KOPT-K1 (cell line): ENCODE measurements around the gene KIF26B.
"Not testable (repeated sequence)": the region's sequence is repeated elsewhere in the genome, so short reads cannot be mapped to it uniquely, and the experiment has no call there.

ENCODE experiments used
- H3K27ac ChIP-seq: fragments of 200-600 bp; sonication (generic); 2 replicates; pipeline ENCODE4 v1.5.1; 2016; ENCODE audit warnings: antibody characterized with exemption, mild to moderate bottlenecking, low read depth, low read length; ENCODE audit not compliant: poor library complexity, severe bottlenecking
- H3K36me3 ChIP-seq: fragments of 200-600 bp; sonication (generic); 2 replicates; pipeline ENCODE4 v1.5.1; 2017; ENCODE audit warnings: antibody characterized with exemption, mild to moderate bottlenecking, low read length, moderate library complexity; ENCODE audit not compliant: insufficient read depth
- H3K9me3 ChIP-seq: fragments of 200-600 bp; sonication (generic); 2 replicates; pipeline ENCODE4 v1.5.1; 2017; ENCODE audit warnings: antibody characterized with exemption, low read length, mild to moderate bottlenecking; ENCODE audit not compliant: insufficient read depth, poor library complexity, severe bottlenecking

KIF26B gene

DNA sequence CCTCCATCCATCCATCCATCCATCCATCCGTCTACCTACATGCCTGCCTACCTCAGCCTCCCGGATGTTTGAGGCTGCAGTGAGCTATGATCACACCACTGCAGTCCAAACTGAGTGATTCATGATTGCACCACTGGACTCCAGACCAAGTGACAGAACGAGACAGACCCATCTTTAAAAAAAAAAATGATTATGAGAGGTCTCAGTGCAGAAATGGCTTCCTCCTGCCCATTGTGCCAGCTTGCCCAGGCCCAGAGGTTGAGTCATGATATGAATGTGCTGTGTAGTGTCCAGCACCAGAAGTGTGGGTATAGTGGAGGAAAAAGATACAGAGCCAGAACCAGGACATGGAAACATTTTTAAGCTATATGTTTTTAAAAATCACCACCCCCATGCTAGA, 149.9 kb downstream of the KIF26B start:
- no peaks in the 10 kb centered on the region for H3K9me3 ChIP-seq
- H3K27ac ChIP-seq: no peak overlapping the region
- no peaks in the 10 kb centered on the region for H3K36me3 ChIP-seq

DNA sequence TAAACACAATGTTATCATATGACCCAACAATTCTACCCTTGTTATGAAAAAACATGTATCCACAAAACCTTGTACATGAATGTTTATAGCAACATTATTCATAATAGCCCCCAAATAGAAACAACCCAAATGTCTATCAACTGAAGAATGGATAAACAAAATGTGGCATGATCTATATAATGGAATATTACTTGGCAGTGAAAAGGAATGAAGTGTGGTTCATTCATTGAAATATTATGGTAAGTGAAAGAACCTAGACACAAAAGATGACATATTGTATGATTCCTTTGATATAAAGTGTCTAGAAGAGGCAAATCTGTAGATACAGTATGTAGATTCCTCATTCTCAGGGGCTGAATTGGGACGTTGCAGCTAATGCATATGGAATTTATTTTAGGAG, 151.2 kb downstream of the KIF26B start:
- Histone ChIP-seq H3K36me3 (no peaks in the 10 kb centered on the region), H3K9me3 (no peaks in the 10 kb centered on the region), H3K27ac (no peak overlapping the region)

DNA sequence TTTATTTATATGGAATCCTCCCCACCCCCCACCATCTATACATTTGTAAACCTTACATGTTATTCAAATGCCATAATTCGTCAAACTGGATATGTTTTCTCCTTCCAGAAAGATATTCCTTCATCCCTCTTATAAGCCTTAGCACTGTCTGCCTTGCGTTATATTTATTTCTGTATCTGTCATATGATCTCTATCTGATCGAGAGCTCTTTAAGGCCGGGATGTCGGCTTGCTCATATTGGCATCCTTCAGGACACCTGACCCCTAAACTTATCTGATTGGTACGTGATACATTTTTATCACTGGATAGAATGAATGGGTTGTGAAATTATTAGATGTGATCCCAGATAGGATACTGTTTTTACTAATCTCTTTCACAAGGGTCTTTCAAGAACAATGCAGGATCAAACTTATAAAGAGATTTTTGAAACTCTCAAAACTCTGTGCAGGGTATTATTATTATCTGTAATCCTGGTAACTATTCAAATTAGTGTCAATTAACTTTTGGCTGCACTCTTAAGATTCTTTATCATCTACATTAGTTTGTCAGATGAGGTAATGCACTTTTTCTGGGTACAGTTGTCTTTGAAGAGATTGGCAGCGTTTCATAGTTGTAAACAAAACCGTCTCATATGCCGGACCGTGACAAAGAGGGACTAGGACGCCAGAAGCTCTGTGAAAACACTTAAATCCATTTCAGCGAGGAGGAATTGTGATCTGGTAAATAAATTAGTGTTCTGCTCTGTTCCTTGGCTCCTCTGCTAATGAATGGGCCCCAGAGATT, 152.0 kb downstream of the KIF26B start:
- no peaks in the 10 kb centered on the region for H3K9me3 ChIP-seq
- no peaks in the 10 kb centered on the region for H3K36me3 ChIP-seq
- no peak overlapping the region for H3K27ac ChIP-seq

DNA sequence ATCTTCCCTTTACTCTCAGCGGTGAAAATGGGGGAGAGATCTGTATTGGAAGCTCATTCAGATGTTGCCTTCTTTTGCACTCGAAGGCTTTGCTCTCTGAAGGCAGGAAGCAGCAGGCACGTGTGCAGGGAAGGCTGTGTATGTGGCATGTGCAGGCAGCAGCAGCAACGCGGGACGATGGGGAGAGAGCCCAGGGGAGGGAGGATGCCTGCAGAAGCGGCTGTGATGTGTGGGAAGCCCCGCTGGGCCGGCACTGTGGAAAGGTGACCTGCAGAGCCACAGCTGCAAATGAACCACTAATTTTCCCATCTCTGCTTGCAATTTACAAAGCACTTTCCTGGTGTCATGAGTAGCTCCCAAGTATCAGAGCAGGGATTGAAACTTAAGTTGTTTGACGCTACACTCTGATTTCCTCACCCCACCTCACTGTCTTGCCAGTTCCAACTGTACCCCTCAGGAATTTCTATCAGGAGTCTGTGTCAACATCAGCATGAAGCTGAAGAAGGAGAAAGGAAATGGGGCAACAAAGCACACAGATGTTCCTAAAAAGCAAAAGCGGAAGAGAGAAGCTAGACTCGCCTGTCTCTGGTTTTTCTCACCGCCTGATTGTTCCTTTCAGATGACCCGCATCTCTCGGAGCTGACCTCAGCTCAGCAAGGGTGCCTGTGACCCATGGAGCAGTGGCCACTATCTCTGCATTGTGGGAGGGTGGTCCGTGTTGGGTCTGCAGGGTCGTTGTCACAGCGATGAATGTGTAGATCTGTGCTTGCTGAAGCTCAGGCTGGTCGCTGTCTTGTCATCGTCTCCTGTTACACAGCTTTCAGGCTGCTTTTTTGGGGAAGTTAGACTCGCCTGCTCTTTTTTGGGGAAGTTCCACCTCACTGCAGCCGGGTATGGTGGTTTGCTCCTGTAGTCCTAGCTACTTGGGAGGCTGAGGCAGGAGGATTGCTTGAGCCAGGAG, 156.1 kb downstream of the KIF26B start:
- Histone ChIP-seq H3K36me3 (no peaks in the 10 kb centered on the region), H3K27ac (no peak overlapping the region), H3K9me3 (no peaks in the 10 kb centered on the region)

DNA sequence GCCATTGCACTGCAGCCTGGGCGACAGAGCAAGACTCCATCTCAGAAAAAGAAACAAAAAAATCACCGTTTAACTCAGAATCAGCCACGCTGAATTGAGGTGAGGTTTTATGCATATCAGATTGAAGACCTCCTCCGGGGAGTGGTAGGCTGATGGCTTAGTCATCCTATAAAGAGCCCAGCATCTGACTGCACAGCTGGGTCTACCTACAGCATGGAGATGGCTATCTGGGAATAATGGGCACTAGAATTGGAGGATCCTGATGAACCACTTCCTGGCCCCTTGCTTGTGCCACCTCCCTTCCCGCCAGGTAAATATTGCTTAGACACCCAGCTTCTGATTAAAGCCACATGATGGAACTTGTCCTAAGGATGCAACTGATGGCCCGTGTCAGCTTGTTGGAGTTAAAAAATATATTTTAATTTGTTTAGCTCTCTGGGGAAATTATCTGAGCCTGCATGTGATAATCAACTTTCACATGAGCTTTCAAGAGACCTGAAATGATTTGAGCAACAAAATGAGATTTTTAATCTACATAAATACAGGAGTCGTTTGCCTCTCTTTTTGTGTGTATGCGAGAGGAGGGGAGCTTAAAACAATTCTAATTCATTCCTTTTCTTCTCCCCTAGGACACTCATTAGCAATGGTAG, 157.2 kb downstream of the KIF26B start:
- H3K36me3 ChIP-seq: no peaks in the 10 kb centered on the region
- no peaks in the 10 kb centered on the region for H3K9me3 ChIP-seq
- no peak overlapping the region for H3K27ac ChIP-seq

DNA sequence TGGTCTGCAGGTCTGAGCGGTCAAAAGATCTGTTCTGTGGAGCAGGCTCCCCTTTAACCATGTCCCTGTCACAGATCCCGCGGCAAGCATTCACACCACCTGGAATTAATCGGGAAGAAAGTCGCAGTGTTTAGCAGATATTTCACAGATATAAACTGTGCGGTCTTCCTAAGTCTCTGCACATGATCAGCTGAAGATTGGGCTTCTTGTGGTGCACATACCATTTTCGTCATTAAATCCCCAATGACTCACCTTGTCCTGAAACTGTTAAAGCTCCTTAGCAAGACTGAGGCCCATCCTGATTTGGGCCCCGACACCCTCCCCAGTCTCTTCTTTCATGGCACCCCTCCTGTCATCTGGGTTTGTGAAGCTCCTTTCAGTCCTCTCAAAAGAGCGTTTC, 158.8 kb downstream of the KIF26B start:
- Histone ChIP-seq H3K9me3 (no peaks in the 10 kb centered on the region), H3K27ac (no peak overlapping the region), H3K36me3 (no peaks in the 10 kb centered on the region)

DNA sequence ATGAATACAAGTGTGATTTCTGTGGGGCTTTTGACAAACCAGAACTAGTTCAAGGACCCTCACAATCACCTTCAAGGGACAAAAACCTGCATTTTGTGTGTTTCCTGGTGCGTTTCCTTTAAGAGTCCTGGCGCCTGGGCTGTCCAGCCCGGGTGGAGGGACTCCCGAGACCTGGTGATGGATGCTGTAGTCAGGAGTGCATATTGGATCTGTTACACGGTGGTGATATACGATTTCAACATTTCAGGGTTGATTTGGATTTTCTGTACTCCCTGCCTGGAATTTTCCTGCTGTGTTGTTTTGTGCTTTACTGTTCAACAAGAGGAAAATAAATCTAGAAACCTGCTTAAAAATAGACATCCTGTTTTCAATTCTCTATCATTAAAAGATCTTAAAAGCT, 162.0 kb downstream of the KIF26B start:
- no peaks in the 10 kb centered on the region for H3K36me3 ChIP-seq
- no peaks in the 10 kb centered on the region for H3K9me3 ChIP-seq
- H3K27ac ChIP-seq: no peak overlapping the region

DNA sequence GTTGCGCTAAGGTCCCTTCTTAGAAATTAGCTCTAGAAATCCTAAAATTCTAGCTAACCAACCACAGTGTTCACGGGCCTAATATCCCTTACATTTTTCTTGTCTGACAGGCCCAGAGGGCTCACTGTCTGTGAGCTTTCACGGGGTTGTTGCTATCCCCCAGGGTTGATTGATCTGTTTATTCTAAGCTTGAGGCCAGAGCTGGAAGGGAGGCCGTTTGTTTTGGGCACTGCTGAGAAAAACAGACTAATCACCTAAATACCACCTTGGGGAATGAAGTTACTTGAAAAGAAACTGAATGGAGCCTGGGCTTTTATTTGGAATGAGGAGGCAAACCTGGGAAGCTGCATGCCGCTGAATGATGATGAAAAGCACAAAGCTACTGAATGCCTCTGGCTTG, 162.4 kb downstream of the KIF26B start:
- H3K36me3 ChIP-seq: no peaks in the 10 kb centered on the region
- H3K27ac ChIP-seq: no peak overlapping the region

DNA sequence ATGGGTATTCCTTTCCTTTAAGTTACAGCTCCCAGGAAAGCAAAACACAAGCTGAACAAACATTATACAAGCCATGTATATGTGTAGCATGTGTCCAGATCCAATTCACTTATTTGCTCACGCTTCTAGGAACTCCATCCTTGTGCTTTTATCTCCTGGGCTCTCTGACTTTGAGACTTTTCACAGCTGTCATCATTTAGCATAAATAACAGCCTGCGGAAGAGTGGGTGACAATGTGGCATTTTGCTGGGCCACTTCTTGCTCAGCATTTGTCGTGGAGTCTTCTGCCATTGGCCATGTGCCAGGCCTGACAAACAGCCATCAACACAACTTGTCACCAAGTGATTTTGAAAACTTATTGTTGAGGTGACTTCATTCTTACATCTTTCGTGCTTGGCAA, 164.3 kb downstream of the KIF26B start:
- H3K9me3 ChIP-seq: no peaks in the 10 kb centered on the region
- no peak overlapping the region for H3K27ac ChIP-seq
- H3K36me3 ChIP-seq: no peaks in the 10 kb centered on the region

More for the DNA sequence above, 162.4 kb downstream of the KIF26B start:
- H3K9me3 ChIP-seq: no peaks in the 10 kb centered on the region

DNA sequence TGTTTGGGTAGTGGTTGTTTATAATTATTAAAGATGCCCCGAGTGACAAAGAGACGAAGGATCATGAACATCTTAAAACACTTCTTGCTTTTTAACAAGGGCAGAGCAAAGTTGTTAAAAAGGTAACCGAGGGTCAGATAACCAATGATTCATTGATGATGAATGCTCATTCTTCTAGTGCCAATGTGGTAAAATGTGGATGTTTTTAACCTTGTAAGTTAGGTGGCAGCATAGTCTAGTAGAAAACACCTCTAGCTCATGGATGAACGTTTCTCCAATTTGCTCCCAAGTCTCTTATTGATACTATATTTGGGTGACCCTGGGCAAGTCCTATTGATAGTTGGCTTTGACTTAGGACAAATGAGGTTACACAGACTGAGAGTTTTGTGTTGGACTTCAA, 167.9 kb downstream of the KIF26B start:
- Histone ChIP-seq H3K9me3 (no peaks in the 10 kb centered on the region), H3K27ac (no peak overlapping the region), H3K36me3 (no peaks in the 10 kb centered on the region)

DNA sequence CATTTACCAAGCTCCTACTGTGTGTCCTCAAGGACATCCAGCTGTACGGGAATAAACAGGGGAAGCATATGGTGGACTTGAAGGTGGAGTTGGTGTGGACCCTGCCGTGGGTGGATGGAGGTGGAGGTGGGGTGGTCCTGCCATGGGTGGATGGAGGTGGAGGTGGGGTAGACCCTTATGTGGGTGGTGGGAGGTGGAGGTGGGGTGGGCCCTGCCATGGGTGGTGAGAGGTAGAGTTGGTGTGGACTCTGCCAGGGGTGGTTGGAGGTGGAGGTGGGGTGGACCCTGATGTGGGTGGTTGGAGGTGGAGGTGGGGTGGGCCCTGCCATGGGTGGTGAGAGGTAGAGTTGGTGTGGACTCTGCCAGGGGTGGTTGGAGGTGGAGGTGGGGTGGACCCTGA, 169.0 kb downstream of the KIF26B start:
- not testable (repeated sequence) for H3K27ac ChIP-seq, H3K9me3 ChIP-seq, H3K36me3 ChIP-seq

DNA sequence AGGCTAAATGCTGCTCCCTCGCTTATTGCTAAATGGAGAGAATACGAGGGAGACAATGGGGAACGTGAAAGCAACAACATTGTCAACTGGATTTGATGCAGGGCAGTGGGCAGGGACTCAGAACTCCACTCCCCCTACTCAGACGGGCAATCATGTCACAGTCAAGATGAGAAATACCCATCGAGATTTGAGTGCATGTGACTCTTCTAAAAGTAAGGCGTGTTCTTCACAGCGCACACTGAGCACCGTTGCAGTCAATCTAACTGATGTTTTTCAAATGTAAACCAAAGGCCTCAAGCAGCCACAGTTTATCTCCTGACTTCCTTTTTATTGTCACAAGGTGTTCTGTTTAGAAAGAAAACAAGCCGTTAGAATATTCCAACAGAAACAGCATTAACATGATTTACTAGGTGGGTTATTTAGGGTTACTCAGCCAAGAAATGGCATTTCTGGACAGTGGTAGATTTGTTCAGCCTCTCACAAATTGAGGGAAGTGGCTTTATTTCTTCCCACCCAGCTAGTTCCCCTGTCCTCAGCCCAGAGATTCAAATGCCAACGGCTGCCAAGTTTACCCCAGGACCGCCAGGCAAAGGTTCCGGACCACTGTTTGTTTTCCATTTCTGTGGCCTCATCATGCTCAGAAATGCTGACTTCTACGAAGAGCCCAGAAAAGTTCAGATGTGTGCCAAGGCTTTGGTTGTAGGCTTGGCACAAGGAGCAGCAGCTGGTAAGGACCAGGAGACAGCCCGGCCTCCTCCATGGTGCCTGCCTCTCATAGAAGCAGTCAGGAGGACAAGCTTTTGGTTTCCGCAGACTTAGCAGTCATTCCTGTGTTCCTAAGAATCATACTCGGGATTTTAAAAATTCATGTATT, 171.4 kb downstream of the KIF26B start:
- no peaks in the 10 kb centered on the region for H3K9me3 ChIP-seq
- H3K27ac ChIP-seq: no peak overlapping the region
- H3K36me3 ChIP-seq: no peaks in the 10 kb centered on the region

DNA sequence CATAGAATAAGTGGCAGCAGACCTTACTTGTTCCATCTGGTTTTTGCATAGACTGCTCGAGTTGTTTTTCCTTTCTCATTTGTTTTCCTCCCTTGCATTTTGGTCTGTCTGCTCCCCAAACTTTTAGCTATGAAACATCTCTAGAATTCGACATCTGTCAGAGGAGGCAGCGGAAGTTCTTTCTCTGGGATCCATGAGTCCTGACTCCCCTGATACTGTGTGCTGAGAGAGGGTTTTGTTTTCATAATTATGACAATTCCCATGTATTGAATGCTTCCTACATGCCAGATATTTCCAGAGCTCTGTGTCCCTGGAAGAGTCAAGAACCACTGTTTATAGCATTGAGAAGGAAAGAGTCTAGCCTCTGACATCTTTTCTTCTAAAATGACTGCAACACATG, 172.6 kb downstream of the KIF26B start:
- no peak overlapping the region for H3K27ac ChIP-seq
- no peaks in the 10 kb centered on the region for H3K36me3 ChIP-seq
- no peaks in the 10 kb centered on the region for H3K9me3 ChIP-seq

DNA sequence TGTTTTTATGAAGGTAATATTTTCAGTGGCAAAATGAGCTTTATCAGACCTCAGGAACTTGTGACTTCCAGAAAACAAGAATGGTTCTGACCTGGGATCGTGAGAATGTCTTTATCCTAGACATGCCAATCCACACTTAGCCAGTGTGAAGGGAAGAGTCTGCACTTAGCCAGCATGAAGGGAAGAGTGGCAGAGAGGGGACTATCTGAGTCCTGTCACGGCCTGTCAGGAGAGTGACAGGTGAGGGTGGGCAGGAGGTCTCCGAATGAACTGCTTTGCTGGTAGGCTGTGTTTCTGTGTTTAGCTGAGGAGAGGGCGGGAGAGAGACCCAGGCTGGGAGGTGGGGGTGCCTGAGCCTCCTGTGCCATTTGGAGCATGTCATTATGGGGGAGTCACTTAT, 173.1 kb downstream of the KIF26B start:
- Histone ChIP-seq H3K27ac (no peak overlapping the region), H3K36me3 (no peaks in the 10 kb centered on the region), H3K9me3 (no peaks in the 10 kb centered on the region)
